Activated naive CD4-positive, alpha-beta T cell treated with anti-CD3 and anti-CD28 coated beads for 36 hours (primary cell): ENCODE data around the gene NOP56. TPM values are rescaled to one million over a fixed set of nuclear protein-coding genes. Genes with fewer than 3 reads are reported as not detected.

Experiments
- CTCF ChIA-PET: fragments of 350-600 bp; sonication (Branson Sonifier 250); formaldehyde crosslinking; loops from one replicate; lab custom pipeline; 2021; ENCODE audit warnings: antibody characterized with exemption; lab: Charles Lee
- DNase-seq: peaks from one replicate; pipeline ENCODE4 v3.0.0-alpha.2; 2020
- H3K27ac Mint-ChIP-seq: one replicate; pipeline ENCODE4 v1.8.0; 2021; ENCODE audit warnings: mild to moderate bottlenecking, mixed read lengths
- H3K27me3 Mint-ChIP-seq: one replicate; pipeline ENCODE4 v1.8.0; 2021; ENCODE audit warnings: low read depth, mixed read lengths
- H3K36me3 Mint-ChIP-seq: one replicate; pipeline ENCODE4 v1.8.0; 2021; ENCODE audit warnings: low read depth, mixed read lengths
- H3K4me1 Mint-ChIP-seq: one replicate; pipeline ENCODE4 v1.8.0; 2021; ENCODE audit warnings: low read depth, mixed read lengths
- H3K4me3 Mint-ChIP-seq: one replicate; pipeline ENCODE4 v1.8.0; 2021; ENCODE audit warnings: mild to moderate bottlenecking, moderate library complexity, mixed read lengths
- H3K9me3 Mint-ChIP-seq: one replicate; pipeline ENCODE4 v1.8.0; 2021; ENCODE audit warnings: mixed read lengths
- intact Hi-C: fragments of 100-400 bp; cut with micrococcal nuclease; formaldehyde crosslinking; loops from one replicate; pipeline ENCODE4 v1.15.1; 2023
- total RNA-seq, 2 experiments: library from RNA; stranded (reverse); gene quantifications; one replicate each; pipeline ENCODE4 v1.2.3, GENCODE V29; 2021

Gene NOP56
- total RNA-seq = 100 to 1,000 TPM; 385 to 405 TPM

- peak within 1 kb of the TSS; percentile 90 for H3K4me3 Mint-ChIP-seq
- intact Hi-C loops = loop anchor here (1.0 to 5.0 kb wide), 4 partner anchors 12 to 549 kb away; partner anchors contain the start of genes IDH3B, SNRPB and ZNF343
- peaks cover 48% of the 10 kb centered on the region for H3K4me1 Mint-ChIP-seq
- no peaks in the 10 kb centered on the region for H3K27me3 Mint-ChIP-seq
- H3K36me3 Mint-ChIP-seq = peaks cover 47% of the 10 kb centered on the region
- H3K27ac Mint-ChIP-seq = peak within 1 kb of the TSS; percentile 90
- H3K9me3 Mint-ChIP-seq = no peaks in the 10 kb centered on the region
- CTCF ChIA-PET = interaction anchor here (0.6 to 1.8 kb wide), 4 partner anchors 16 to 349 kb away, joined by 3 to 5 read pairs (median 4); no protein-coding TSS in a partner anchor
- peak; percentile 92 for DNase-seq
Observed at GRCh38 chr20:2651772-2652723, at the start of gene NOP56. TSS of gene NOP56 (plus strand) at chr20:2652632. CDS start at chr20:2652661, 29 bp downstream.

- Mint-ChIP-seq H3K27me3 (peaks cover 3% of the 10 kb centered on the region), H3K36me3 (peaks cover 3% of the 10 kb centered on the region), H3K4me1 (no peaks in the 10 kb centered on the region), H3K9me3 (peaks cover 9% of the 10 kb centered on the region), H3K4me3 (no peak overlapping the region), H3K27ac (no peak overlapping the region)
- DNase-seq = no peak
- CTCF ChIA-PET = no interaction called here
- intact Hi-C loops = no loop called here
Observed at GRCh38 chr20:2602746-2603145, 49.7 kb upstream of the NOP56 start.

GRCh38 chr20:2603816-2604505 lies 48.5 kb upstream of the NOP56 start:
- CTCF ChIA-PET = no interaction called here
- H3K27ac Mint-ChIP-seq = no peak overlapping the region
- DNase-seq = no peak
- H3K4me3 Mint-ChIP-seq = no peak overlapping the region
- intact Hi-C loops = no loop called here
- peaks cover 3% of the 10 kb centered on the region for H3K27me3 Mint-ChIP-seq
- peaks cover 10% of the 10 kb centered on the region for H3K9me3 Mint-ChIP-seq
- no peaks in the 10 kb centered on the region for H3K4me1 Mint-ChIP-seq
- peaks cover 3% of the 10 kb centered on the region for H3K36me3 Mint-ChIP-seq

GRCh38 chr20:2604506-2604835 lies 48.0 kb upstream of the NOP56 start:
- no peak for DNase-seq

GRCh38 chr20:2606507-2607006 lies 45.9 kb upstream of the NOP56 start:
- DNase-seq = no peak
- CTCF ChIA-PET = interaction anchor here (0.5 to 0.9 kb wide), 2 partner anchors 52 to 58 kb away, joined by 3 to 4 read pairs; no protein-coding TSS in a partner anchor
- peaks cover 6% of the 10 kb centered on the region for H3K27me3 Mint-ChIP-seq
- no peak overlapping the region for H3K4me3 Mint-ChIP-seq
- peaks cover 10% of the 10 kb centered on the region for H3K9me3 Mint-ChIP-seq
- H3K4me1 Mint-ChIP-seq = no peaks in the 10 kb centered on the region
- intact Hi-C loops = no loop called here
- H3K27ac Mint-ChIP-seq = no peak overlapping the region
- H3K36me3 Mint-ChIP-seq = peaks cover 3% of the 10 kb centered on the region

More at GRCh38 chr20:2604506-2604835, 48.0 kb upstream of the NOP56 start:
- CTCF ChIA-PET = no interaction called here
- peaks cover 10% of the 10 kb centered on the region for H3K9me3 Mint-ChIP-seq
- peaks cover 3% of the 10 kb centered on the region for H3K36me3 Mint-ChIP-seq
- H3K27ac Mint-ChIP-seq = no peak overlapping the region
- no peaks in the 10 kb centered on the region for H3K4me1 Mint-ChIP-seq
- intact Hi-C loops = no loop called here
- H3K4me3 Mint-ChIP-seq = no peak overlapping the region
- peaks cover 4% of the 10 kb centered on the region for H3K27me3 Mint-ChIP-seq

- CTCF ChIA-PET = no interaction called here
- intact Hi-C loops = no loop called here
- Mint-ChIP-seq H3K4me3 (no peak overlapping the region), H3K27me3 (peaks cover 6% of the 10 kb centered on the region), H3K27ac (no peak overlapping the region), H3K4me1 (no peaks in the 10 kb centered on the region), H3K9me3 (peaks cover 7% of the 10 kb centered on the region), H3K36me3 (peaks cover 3% of the 10 kb centered on the region)
- DNase-seq = no peak
Observed at GRCh38 chr20:2610326-2610725, 42.1 kb upstream of the NOP56 start.

GRCh38 chr20:2610941-2611720 lies 41.3 kb upstream of the NOP56 start:
- CTCF ChIA-PET = no interaction called here
- H3K27ac Mint-ChIP-seq = no peak overlapping the region
- no peak overlapping the region for H3K4me3 Mint-ChIP-seq
- peaks cover 8% of the 10 kb centered on the region for H3K27me3 Mint-ChIP-seq
- H3K4me1 Mint-ChIP-seq = no peaks in the 10 kb centered on the region
- peaks cover 3% of the 10 kb centered on the region for H3K36me3 Mint-ChIP-seq
- intact Hi-C loops = no loop called here
- DNase-seq = no peak
- peaks cover 6% of the 10 kb centered on the region for H3K9me3 Mint-ChIP-seq

GRCh38 chr20:2612073-2612472 lies 40.4 kb upstream of the NOP56 start:
- no peaks in the 10 kb centered on the region for H3K4me1 Mint-ChIP-seq
- no peak for DNase-seq
- CTCF ChIA-PET = interaction anchor here (1.0 kb wide), 1 partner anchor 19 kb away, joined by 3 read pairs; no protein-coding TSS in a partner anchor
- peaks cover 8% of the 10 kb centered on the region for H3K27me3 Mint-ChIP-seq
- peaks cover 6% of the 10 kb centered on the region for H3K9me3 Mint-ChIP-seq
- H3K36me3 Mint-ChIP-seq = peaks cover 3% of the 10 kb centered on the region
- H3K27ac Mint-ChIP-seq = no peak overlapping the region
- intact Hi-C loops = no loop called here
- H3K4me3 Mint-ChIP-seq = no peak overlapping the region

GRCh38 chr20:2616634-2617033 lies 35.8 kb upstream of the NOP56 start:
- H3K9me3 Mint-ChIP-seq = no peaks in the 10 kb centered on the region
- no peak overlapping the region for H3K27ac Mint-ChIP-seq
- H3K4me1 Mint-ChIP-seq = peaks cover 6% of the 10 kb centered on the region
- no peak overlapping the region for H3K4me3 Mint-ChIP-seq
- CTCF ChIA-PET = no interaction called here
- intact Hi-C loops = no loop called here
- H3K36me3 Mint-ChIP-seq = no peaks in the 10 kb centered on the region
- no peak for DNase-seq
- peaks cover 5% of the 10 kb centered on the region for H3K27me3 Mint-ChIP-seq

- H3K27me3 Mint-ChIP-seq = peaks cover 5% of the 10 kb centered on the region
- CTCF ChIA-PET = no interaction called here
- H3K27ac Mint-ChIP-seq = no peak overlapping the region
- H3K36me3 Mint-ChIP-seq = no peaks in the 10 kb centered on the region
- intact Hi-C loops = no loop called here
- no peaks in the 10 kb centered on the region for H3K9me3 Mint-ChIP-seq
- no peak overlapping the region for H3K4me3 Mint-ChIP-seq
- DNase-seq = no peak
- H3K4me1 Mint-ChIP-seq = peaks cover 6% of the 10 kb centered on the region
Observed at GRCh38 chr20:2617099-2617714, 35.2 kb upstream of the NOP56 start.

- Mint-ChIP-seq H3K4me1 (peaks cover 6% of the 10 kb centered on the region), H3K27ac (no peak overlapping the region), H3K4me3 (no peak overlapping the region), H3K27me3 (peaks cover 5% of the 10 kb centered on the region), H3K9me3 (no peaks in the 10 kb centered on the region), H3K36me3 (no peaks in the 10 kb centered on the region)
- intact Hi-C loops = no loop called here
- CTCF ChIA-PET = no interaction called here
- DNase-seq = no peak
Observed at GRCh38 chr20:2618815-2619214, 33.6 kb upstream of the NOP56 start.
